Keratinocyte (primary cell): ENCODE measurements around the gene FBXW2. TPM values are rescaled to one million over a fixed set of nuclear protein-coding genes. Genes with fewer than 3 reads are reported as not detected.
"Not testable (repeated sequence)": the region's sequence is repeated elsewhere in the genome, so short reads cannot be mapped to it uniquely, and the experiment has no call there.

Experiments
- DNase-seq: peaks from one replicate; pipeline ENCODE4 v3.0.0-alpha.2; 2011; ENCODE audit warnings: low read depth, missing footprints, low spot score
- FAIRE-seq: peaks from 2 replicates; lab custom pipeline; 2011; peaks lifted over from hg19 to GRCh38; lab: Jason Lieb, UNC
- H2AFZ ChIP-seq: 2 replicates; pipeline ENCODE4 v1.6.0; 2012; ENCODE audit warnings: low read length, control low read depth, inconsistent platforms; ENCODE audit not compliant: control insufficient read depth
- H3K27ac ChIP-seq: 2 replicates; pipeline ENCODE4 v1.5.1; 2011; ENCODE audit warnings: low read length; ENCODE audit not compliant: control insufficient read depth, insufficient read depth
- H3K27me3 ChIP-seq: 3 replicates; pipeline ENCODE4 v1.6.0; 2011; ENCODE audit warnings: low read length; ENCODE audit not compliant: control insufficient read depth, insufficient read depth; ENCODE audit errors: extremely low read depth
- H3K36me3 ChIP-seq, 2 experiments: 2 replicates in 1 of 2; 3 replicates in 1 of 2; pipeline ENCODE4 v1.5.1; 2011; ENCODE audit warnings: low read length in 2 of 2, mild to moderate bottlenecking in 1 of 2; ENCODE audit not compliant: control insufficient read depth in 2 of 2, insufficient read depth in 2 of 2; ENCODE audit errors: extremely low read depth in 1 of 2
- H3K4me1 ChIP-seq: 3 replicates; pipeline ENCODE4 v1.5.1; 2011; ENCODE audit warnings: low read length; ENCODE audit not compliant: control insufficient read depth, insufficient read depth; ENCODE audit errors: extremely low read depth
- H3K4me2 ChIP-seq: 3 replicates; pipeline ENCODE4 v1.6.0; 2011; ENCODE audit warnings: low read depth, low read length; ENCODE audit not compliant: control insufficient read depth, insufficient read depth; ENCODE audit errors: extremely low read depth
- H3K4me3 ChIP-seq, 3 experiments: fragments of 200-600 bp in 1 of 3; sonication (generic) in 1 of 3; 2 replicates in 2 of 3; 3 replicates in 1 of 3; pipeline ENCODE4 v1.5.1; 2011 to 2016; ENCODE audit warnings: low read length in 3 of 3, mild to moderate bottlenecking in 3 of 3, control low read depth in 2 of 3, inconsistent platforms in 1 of 3, low read depth in 1 of 3, mixed read lengths in 1 of 3, mixed run types in 1 of 3, moderate library complexity in 1 of 3; ENCODE audit not compliant: control insufficient read depth in 2 of 3, insufficient read depth in 2 of 3; ENCODE audit errors: extremely low read depth in 1 of 3
- H3K79me2 ChIP-seq: 2 replicates; pipeline ENCODE4 v1.6.0; 2012; ENCODE audit warnings: low read length; ENCODE audit not compliant: control insufficient read depth, insufficient read depth
- H3K9ac ChIP-seq: 3 replicates; pipeline ENCODE4 v1.6.0; 2011; ENCODE audit warnings: low read length; ENCODE audit not compliant: control insufficient read depth, insufficient read depth; ENCODE audit errors: extremely low read depth
- H3K9me1 ChIP-seq: 3 replicates; pipeline ENCODE4 v1.6.0; 2011; ENCODE audit warnings: low read length; ENCODE audit not compliant: control insufficient read depth, insufficient read depth; ENCODE audit errors: extremely low read depth
- H3K9me3 ChIP-seq: 2 replicates; pipeline ENCODE4 v1.5.1; 2012; ENCODE audit warnings: low read depth, low read length; ENCODE audit not compliant: control insufficient read depth
- H4K20me1 ChIP-seq: 3 replicates; pipeline ENCODE4 v1.6.0; 2011; ENCODE audit warnings: low read length; ENCODE audit not compliant: control insufficient read depth, insufficient read depth; ENCODE audit errors: extremely low read depth
- EZH2 ChIP-seq: IDR thresholded peaks from one replicate; pipeline ENCODE4 v1.6.1; 2012; ENCODE audit warnings: inconsistent platforms, mild to moderate bottlenecking, low read length, moderate library complexity
- dilution Hi-C: fragments of 300-500 bp; cut with MboI; formaldehyde crosslinking; loops from one replicate; pipeline ENCODE4 v1.7.0; 2020; ENCODE audit warnings: low sequenced_read_pairs; ENCODE audit not compliant: extremely low pct_ligation_motif_present
- polyA plus RNA-seq, 5 experiments: library from polyadenylated mRNA; depleted of rRNA in 3 of 5; stranded (reverse) in 3 of 5; stranded (forward) in 1 of 5; unstranded in 1 of 5; fragments of >200 nt; gene quantifications; 1 replicate in 1 of 5; 2 replicates in 3 of 5; 3 replicates in 1 of 5; pipeline versions ENCODE4 v1.2.1 to v1.2.3, GENCODE V29; 2011 to 2012; ENCODE audit warnings: missing spikeins in 2 of 5, low read depth in 1 of 5, low replicate concordance in 1 of 5
- TF ChIP-seq, protein P1 (sequence below), 3 experiments: IDR thresholded peaks in 1 of 3; conservative IDR thresholded peaks in 1 of 3; optimal IDR thresholded peaks in 1 of 3; 2 replicates in 2 of 3; 3 replicates in 1 of 3; pipeline versions ENCODE3 to v1.5.1; 2011; ENCODE audit warnings: low read length in 3 of 3, mild to moderate bottlenecking in 3 of 3, moderate library complexity in 2 of 3, control low read depth in 1 of 3, inconsistent platforms in 1 of 3; ENCODE audit not compliant: insufficient read depth in 2 of 3; ENCODE audit errors: extremely low read depth in 1 of 3

FBXW2 gene
- polyA plus RNA-seq, 1 donor (not counting 4 experiments of a cell fraction or from before 2014, with no cell fraction given) = 68.3 TPM

DNA sequence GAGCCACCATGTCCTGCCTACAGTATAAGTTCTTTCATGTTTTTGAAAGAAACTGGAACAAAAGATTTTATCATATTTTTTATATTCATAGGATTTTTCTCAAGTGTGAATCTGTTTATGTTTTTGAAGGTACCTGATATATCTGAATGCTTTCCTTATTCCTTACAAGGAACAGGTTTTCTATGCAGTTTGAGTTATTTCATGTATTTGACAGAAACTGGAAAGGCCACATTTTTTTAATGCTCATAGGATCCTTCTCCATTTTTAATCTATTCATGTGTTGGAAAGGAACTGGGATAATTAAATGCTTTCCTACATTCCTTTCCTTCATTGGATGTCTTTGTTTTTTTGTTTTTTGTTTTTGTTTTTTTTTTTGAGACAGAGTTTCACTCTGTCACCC, 15.7 kb upstream of the FBXW2 start:
- Histone ChIP-seq H3K79me2 (no peaks in the 10 kb centered on the region), H3K27ac (no peak overlapping the region), H3K4me1 (no peaks in the 10 kb centered on the region), H4K20me1 (no peaks in the 10 kb centered on the region), H3K4me3 (no peak overlapping the region), H3K4me2 (no peak overlapping the region), H3K9ac (no peak overlapping the region), H3K9me1 (no peaks in the 10 kb centered on the region), H2AFZ (no peak overlapping the region), H3K36me3 (no peaks in the 10 kb centered on the region), H3K27me3 (no peaks in the 10 kb centered on the region), H3K9me3 (no peaks in the 10 kb centered on the region)
- FAIRE-seq (no peak), DNase-seq (no peak)
- dilution Hi-C loops = no loop called here
- TF ChIP-seq EZH2 = no peak
- TF ChIP-seq, protein P1, sequence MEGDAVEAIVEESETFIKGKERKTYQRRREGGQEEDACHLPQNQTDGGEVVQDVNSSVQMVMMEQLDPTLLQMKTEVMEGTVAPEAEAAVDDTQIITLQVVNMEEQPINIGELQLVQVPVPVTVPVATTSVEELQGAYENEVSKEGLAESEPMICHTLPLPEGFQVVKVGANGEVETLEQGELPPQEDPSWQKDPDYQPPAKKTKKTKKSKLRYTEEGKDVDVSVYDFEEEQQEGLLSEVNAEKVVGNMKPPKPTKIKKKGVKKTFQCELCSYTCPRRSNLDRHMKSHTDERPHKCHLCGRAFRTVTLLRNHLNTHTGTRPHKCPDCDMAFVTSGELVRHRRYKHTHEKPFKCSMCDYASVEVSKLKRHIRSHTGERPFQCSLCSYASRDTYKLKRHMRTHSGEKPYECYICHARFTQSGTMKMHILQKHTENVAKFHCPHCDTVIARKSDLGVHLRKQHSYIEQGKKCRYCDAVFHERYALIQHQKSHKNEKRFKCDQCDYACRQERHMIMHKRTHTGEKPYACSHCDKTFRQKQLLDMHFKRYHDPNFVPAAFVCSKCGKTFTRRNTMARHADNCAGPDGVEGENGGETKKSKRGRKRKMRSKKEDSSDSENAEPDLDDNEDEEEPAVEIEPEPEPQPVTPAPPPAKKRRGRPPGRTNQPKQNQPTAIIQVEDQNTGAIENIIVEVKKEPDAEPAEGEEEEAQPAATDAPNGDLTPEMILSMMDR (optimal IDR thresholded peaks at IDR 0.05 in 1 of 3, IDR thresholded peaks at IDR 0.05 in 1 of 3, conservative IDR thresholded peaks at IDR 0.05 in 1 of 3; ENCODE audit: extremely low read depth in 1 of 3, insufficient read depth in 2 of 3, low read length in 3 of 3) = no peak

DNA sequence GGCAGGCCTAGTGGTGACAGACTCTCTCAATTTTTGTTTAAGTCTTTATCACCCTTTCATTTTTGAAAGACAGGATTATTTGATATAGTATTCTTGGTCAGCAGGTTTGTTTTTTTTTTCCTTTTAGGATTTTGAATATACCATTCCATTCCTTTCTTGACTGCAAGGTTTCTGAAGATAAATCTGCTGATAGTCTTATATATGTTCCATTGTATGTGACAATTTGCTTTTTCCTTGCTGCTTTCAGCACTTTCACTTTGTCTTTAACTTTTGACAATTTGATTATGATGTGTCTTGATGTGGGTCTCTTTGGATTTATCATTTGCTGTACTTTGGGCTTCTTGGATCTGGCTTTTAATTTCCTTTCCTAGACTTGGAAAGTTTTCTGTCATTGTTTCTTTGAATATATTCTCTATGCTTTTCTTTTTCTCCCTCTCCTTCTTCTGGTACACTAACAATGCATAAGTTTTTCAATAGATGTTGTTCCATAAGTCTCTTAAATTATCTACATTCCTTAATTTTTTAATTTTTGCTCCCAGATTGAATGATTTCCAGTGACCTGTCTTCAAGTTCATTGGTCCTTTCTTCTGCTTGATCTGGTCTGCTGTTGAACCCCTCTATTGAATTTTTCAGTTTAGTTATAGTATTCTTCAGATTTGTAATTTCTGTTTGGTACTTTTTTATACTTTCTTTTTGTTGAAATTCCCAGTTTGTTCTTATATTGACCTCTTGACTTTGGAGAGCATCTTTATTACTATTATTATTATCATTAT, 14.6 kb upstream of the FBXW2 start:
- no peaks in the 10 kb centered on the region for H3K9me3 ChIP-seq
- no peak overlapping the region for H2AFZ ChIP-seq
- no peak overlapping the region for H3K9ac ChIP-seq
- H4K20me1 ChIP-seq = no peaks in the 10 kb centered on the region
- H3K27ac ChIP-seq = no peak overlapping the region
- no peaks in the 10 kb centered on the region for H3K4me1 ChIP-seq
- TF ChIP-seq, protein P1 (optimal IDR thresholded peaks at IDR 0.05 in 1 of 3, IDR thresholded peaks at IDR 0.05 in 1 of 3, conservative IDR thresholded peaks at IDR 0.05 in 1 of 3; ENCODE audit: extremely low read depth in 1 of 3, insufficient read depth in 2 of 3, low read length in 3 of 3) = no peak
- no peak for TF ChIP-seq EZH2
- H3K9me1 ChIP-seq = no peaks in the 10 kb centered on the region
- DNase-seq = no peak
- dilution Hi-C loops = no loop called here
- H3K79me2 ChIP-seq = no peaks in the 10 kb centered on the region
- FAIRE-seq = no peak
- no peaks in the 10 kb centered on the region for H3K36me3 ChIP-seq
- no peak overlapping the region for H3K4me3 ChIP-seq
- H3K27me3 ChIP-seq = no peaks in the 10 kb centered on the region
- no peak overlapping the region for H3K4me2 ChIP-seq

DNA sequence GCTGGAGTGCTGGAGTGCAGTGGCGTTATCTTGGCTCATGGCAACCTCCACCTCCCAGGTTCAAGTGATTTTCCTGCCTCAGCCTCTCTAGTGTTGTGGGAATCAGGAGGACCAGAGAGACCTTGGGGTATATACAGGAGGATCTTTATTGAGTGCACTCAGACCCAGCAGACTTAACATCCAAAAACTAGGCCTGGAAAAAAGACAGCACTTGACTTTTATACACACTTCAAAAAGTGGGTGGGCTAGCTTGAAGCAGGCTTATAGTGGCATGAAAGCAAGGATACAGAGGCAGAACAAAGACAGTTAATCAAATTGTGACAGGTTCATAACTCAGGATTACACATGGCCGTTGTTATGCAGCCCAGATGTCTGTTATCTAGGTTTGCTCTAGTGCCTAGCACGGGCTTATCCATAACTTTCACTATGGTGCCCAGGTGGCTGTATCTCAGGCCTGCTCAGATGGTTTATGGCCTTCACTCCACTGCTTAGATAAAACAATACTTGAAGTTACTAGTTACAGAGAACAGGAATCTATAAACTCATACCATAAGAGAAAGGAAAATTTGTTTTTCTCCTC, 11.7 kb upstream of the FBXW2 start:
- H3K4me2 ChIP-seq, DNase-seq: not testable (repeated sequence)

More for the DNA sequence above, 11.7 kb upstream of the FBXW2 start:
- H3K36me3 ChIP-seq, FAIRE-seq, H4K20me1 ChIP-seq, H3K27me3 ChIP-seq, H3K79me2 ChIP-seq, H2AFZ ChIP-seq, H3K9me1 ChIP-seq, H3K9me3 ChIP-seq, H3K4me1 ChIP-seq, H3K27ac ChIP-seq, H3K9ac ChIP-seq, H3K4me3 ChIP-seq, dilution Hi-C loops: not testable (repeated sequence)
